K562 treated with DMSO at 1 percent for 12 hours (cell line): ENCODE data around the gene ANO9. TPM values are rescaled to one million over a fixed set of nuclear protein-coding genes. Genes with fewer than 3 reads are reported as not detected.

Experiments
- total RNA-seq: library from RNA; unstranded; fragments of 300-600 nt; gene quantifications from 2 replicates; pipeline ENCODE4 v1.2.3, GENCODE V29; 2022; ENCODE audit not compliant: insufficient read depth

The ANO9 gene
- total RNA-seq: 5.6 and 11.0 TPM in 2 replicates

DNA sequence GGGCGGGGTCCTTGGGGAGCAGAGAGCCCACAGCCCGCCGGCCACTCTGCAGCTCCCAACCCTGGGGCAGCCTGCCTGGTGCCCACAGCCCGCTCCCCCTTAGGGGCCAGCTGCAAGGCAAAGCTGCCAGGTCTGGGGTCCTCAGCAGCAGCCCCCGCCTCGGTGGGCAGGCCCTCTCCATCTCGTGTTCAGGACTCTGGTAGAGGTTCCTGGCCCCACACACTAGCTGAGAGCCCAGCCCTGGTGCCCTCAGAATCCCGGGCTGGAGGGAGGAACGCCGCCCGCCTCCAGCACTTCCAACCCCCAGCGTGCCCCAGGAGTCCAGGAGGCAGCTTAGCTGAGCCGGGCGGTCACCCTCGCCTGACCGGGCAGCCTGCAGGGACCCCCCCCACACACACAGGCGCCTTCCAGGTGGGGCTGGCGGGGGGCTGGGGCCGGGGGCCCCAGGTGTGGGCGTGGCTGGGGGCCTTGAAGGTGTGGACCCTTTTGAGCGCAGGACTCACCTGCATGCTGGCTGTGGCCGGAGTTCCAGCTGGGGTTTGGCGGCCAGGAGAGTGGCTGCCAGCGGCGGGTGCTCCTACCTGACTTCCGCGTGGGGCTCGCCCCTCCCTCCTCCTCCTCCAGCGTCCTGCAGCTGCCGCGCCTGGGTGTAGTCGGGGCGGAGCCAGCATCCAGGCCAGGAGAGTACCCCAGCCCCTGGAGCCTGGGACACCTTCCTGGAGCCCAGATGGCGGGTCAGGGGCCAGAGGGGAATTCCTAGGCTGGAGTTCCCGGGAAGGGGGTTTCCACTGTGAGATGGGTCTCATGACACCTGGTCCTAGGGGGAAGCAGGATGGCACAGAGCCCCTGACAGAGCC, at the start of gene ANO9:
Gene ANO9, minus strand, starts transcription at position 594 of the 857 bp plus-strand sequence. Its CDS starts 85 bp downstream, at position 509.

GRCh38 chr11:449889-450808, 8.3 kb upstream of the ANO9 start, which contains the start of gene PTDSS2:
TSS of gene PTDSS2 (plus strand) at chr11:450279. CDS start at chr11:450456, 177 bp downstream.

DNA sequence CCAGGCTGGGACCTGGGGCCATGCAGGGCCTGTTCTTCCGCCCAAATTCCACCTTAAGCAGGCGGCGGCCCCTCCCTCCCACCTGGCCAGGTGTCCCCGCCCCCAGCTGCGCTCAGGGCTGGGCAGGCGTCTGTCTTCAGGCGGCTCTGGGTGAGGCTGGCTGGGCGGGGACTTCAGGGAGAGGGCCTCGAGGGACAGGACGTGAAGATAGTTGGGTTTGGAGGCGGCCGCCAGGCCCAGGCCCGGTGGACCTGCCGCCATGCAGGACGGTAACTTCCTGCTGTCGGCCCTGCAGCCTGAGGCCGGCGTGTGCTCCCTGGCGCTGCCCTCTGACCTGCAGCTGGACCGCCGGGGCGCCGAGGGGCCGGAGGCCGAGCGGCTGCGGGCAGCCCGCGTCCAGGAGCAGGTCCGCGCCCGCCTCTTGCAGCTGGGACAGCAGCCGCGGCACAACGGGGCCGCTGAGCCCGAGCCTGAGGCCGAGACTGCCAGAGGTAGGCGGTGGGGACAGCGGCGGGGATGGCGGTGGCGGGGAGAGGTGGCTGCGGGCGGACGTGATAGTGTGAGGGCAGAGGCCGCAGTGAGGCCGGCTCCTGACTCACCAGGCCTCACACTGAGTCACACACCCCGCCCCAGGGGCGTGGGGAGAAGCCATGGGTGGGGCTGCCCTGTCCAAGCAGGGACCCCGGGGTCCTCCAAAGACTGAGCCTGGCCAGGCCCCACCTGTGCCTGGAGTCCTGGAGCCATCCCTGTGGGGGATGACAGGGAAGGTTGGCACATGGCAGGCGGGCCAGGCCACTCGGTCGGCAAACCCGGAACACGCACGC, 47.6 kb downstream of the ANO9 start, which contains the start of gene PKP3:
Gene PKP3, plus strand, starts transcription at position 176 of the 824 bp plus-strand sequence. Its CDS starts 84 bp downstream, at position 260.

GRCh38 chr11:369336-370018, 72.3 kb downstream of the ANO9 start, which contains the start of gene B4GALNT4:
TSS of gene B4GALNT4 (plus strand) at chr11:369499. CDS start at chr11:369804, 305 bp downstream.

Other genes with a start within 250 kb of the ANO9 start
- not detected in 2 replicates for gene SCGB1C1, start 248.9 kb downstream of the ANO9 start, total RNA-seq
- gene BET1L, start 234.6 kb downstream of the ANO9 start, total RNA-seq: 32.9 and 54.8 TPM in 2 replicates
- gene RIC8A, start 234.3 kb downstream of the ANO9 start, total RNA-seq: 74.9 and 120 TPM in 2 replicates
- gene SIRT3, start 205.7 kb downstream of the ANO9 start, total RNA-seq: 19.1 and 23.9 TPM in 2 replicates
- gene PSMD13, start 205.0 kb downstream of the ANO9 start, total RNA-seq: 161 and 191 TPM in 2 replicates
- 0.50 and 1.1 TPM in 2 replicates for gene NLRP6, start 163.6 kb downstream of the ANO9 start, total RNA-seq
- gene PGGHG, start 152.9 kb downstream of the ANO9 start, total RNA-seq: 18.9 and 35.8 TPM in 2 replicates
- not detected in 2 replicates for gene IFITM5, start 142.5 kb downstream of the ANO9 start, total RNA-seq
- gene IFITM2, start 134.2 kb downstream of the ANO9 start, total RNA-seq: 303 and 402 TPM in 2 replicates
- gene IFITM1, start 128.0 kb downstream of the ANO9 start, total RNA-seq: 692 and 697 TPM in 2 replicates
- gene IFITM3, start 121.2 kb downstream of the ANO9 start, total RNA-seq: 195 and 221 TPM in 2 replicates
- 14.1 and 23.4 TPM in 2 replicates for gene B4GALNT4, start 72.5 kb downstream of the ANO9 start, total RNA-seq
- 59.0 and 60.2 TPM in 2 replicates for gene PKP3, start 47.8 kb downstream of the ANO9 start, total RNA-seq
- gene SIGIRR, start 27.0 kb downstream of the ANO9 start, total RNA-seq: 155 and 218 TPM in 2 replicates
- gene PTDSS2, start 8.3 kb upstream of the ANO9 start, total RNA-seq: 48.3 and 52.0 TPM in 2 replicates
- gene RNH1, start 65.2 kb upstream of the ANO9 start, total RNA-seq: 164 and 185 TPM in 2 replicates
- gene HRAS, start 93.6 kb upstream of the ANO9 start, total RNA-seq: 30.0 and 51.1 TPM in 2 replicates
- gene LRRC56, start 95.5 kb upstream of the ANO9 start, total RNA-seq: 1.9 and 3.7 TPM in 2 replicates
- 2.0 and 2.8 TPM in 2 replicates for gene LMNTD2, start 118.7 kb upstream of the ANO9 start, total RNA-seq
- gene RASSF7, start 119.0 kb upstream of the ANO9 start, total RNA-seq: 40.8 and 66.7 TPM in 2 replicates
- gene PHRF1, start 134.5 kb upstream of the ANO9 start, total RNA-seq: 9.8 and 21.1 TPM in 2 replicates
- 41.5 and 44.6 TPM in 2 replicates for gene IRF7, start 173.9 kb upstream of the ANO9 start, total RNA-seq
- gene CDHR5, start 182.9 kb upstream of the ANO9 start, total RNA-seq: not detected in 2 replicates
- not detected in 2 replicates for gene SCT, start 185.2 kb upstream of the ANO9 start, total RNA-seq
- 0.88 and 1.6 TPM in 2 replicates for gene DRD4, start 195.3 kb upstream of the ANO9 start, total RNA-seq